Liver (tissue), 9 donors: ENCODE results near the gene NUDT5. TPM values are rescaled to one million over a fixed set of nuclear protein-coding genes. Genes with fewer than 3 reads are reported as not detected.

ENCODE experiments used
- DNase-seq: peaks from one replicate; pipeline ENCODE4 v3.0.0-alpha.2; 2017; ENCODE audit warnings: low spot score
- H3K27ac ChIP-seq, 2 donors: one replicate each; pipeline ENCODE4 v1.7.0; 2013; ENCODE audit warnings: inconsistent platforms in 2 of 2, low read length in 2 of 2, control low read depth in 1 of 2, low read depth in 1 of 2, mild to moderate bottlenecking in 1 of 2
- H3K27me3 ChIP-seq, 4 donors: one replicate each; pipeline versions ENCODE4 v1.6.1 to v1.7.0; 2013; ENCODE audit warnings: low read length in 3 of 4, inconsistent platforms in 1 of 4, mild to moderate bottlenecking in 1 of 4, moderate library complexity in 1 of 4; ENCODE audit not compliant: control insufficient read depth in 4 of 4, insufficient read depth in 4 of 4
- H3K36me3 ChIP-seq, 4 donors: one replicate each; pipeline versions ENCODE4 v1.6.1 to v1.7.0; 2013; ENCODE audit warnings: low read length in 3 of 4, mild to moderate bottlenecking in 3 of 4, low read depth in 1 of 4, moderate library complexity in 1 of 4; ENCODE audit not compliant: control insufficient read depth in 4 of 4, insufficient read depth in 3 of 4
- H3K4me1 ChIP-seq, 4 donors: one replicate each; pipeline versions ENCODE4 v1.6.1 to v1.7.0; 2013; ENCODE audit warnings: low read length in 3 of 4, mild to moderate bottlenecking in 3 of 4, moderate library complexity in 1 of 4; ENCODE audit not compliant: control insufficient read depth in 4 of 4, insufficient read depth in 4 of 4
- H3K4me3 ChIP-seq, 3 donors: one replicate each; pipeline versions ENCODE4 v1.6.1 to v1.7.0; 2013; ENCODE audit warnings: low read length in 3 of 3, control low read depth in 1 of 3, low read depth in 1 of 3, mild to moderate bottlenecking in 1 of 3
- H3K9ac ChIP-seq, 2 donors: one replicate each; pipeline ENCODE4 v1.7.0; 2013; ENCODE audit warnings: low read length in 2 of 2, mild to moderate bottlenecking in 2 of 2, moderate library complexity in 2 of 2, control low read depth in 1 of 2, low read depth in 1 of 2
- H3K9me3 ChIP-seq, 4 donors: one replicate each; pipeline versions ENCODE4 v1.6.1 to v1.7.0; 2013; ENCODE audit warnings: low read length in 3 of 4; ENCODE audit not compliant: control insufficient read depth in 4 of 4
- EGR1 ChIP-seq, 2 donors: IDR thresholded peaks; 2 replicates each; pipeline ENCODE4 v1.6.1; 2016 to 2018; ENCODE audit warnings: antibody characterized with exemption in 2 of 2, low read depth in 2 of 2
- FOXA1 ChIP-seq: IDR thresholded peaks from 2 replicates; pipeline ENCODE4 v1.6.1; 2016; ENCODE audit warnings: antibody characterized with exemption
- FOXA2 ChIP-seq: IDR thresholded peaks from 2 replicates; pipeline ENCODE4 v1.6.1; 2016; ENCODE audit warnings: antibody characterized with exemption
- GABPA ChIP-seq, 2 donors: IDR thresholded peaks in 1 of 2; conservative IDR thresholded peaks in 1 of 2; 2 replicates each; pipeline ENCODE4 v1.6.1; 2016; ENCODE audit warnings: antibody characterized with exemption in 2 of 2, mild to moderate bottlenecking in 1 of 2, moderate library complexity in 1 of 2
- HNF4A ChIP-seq, 2 donors: conservative IDR thresholded peaks; 2 replicates each; pipeline ENCODE4 v1.6.1; 2016; ENCODE audit warnings: antibody characterized with exemption in 2 of 2, mild to moderate bottlenecking in 2 of 2
- HNF4G ChIP-seq: IDR thresholded peaks from 2 replicates; pipeline ENCODE4 v1.6.1; 2016; ENCODE audit warnings: antibody characterized with exemption
- JUND ChIP-seq, 2 donors: IDR thresholded peaks; 2 replicates each; pipeline ENCODE4 v1.6.1; 2016; ENCODE audit warnings: antibody characterized with exemption in 2 of 2
- NR2F2 ChIP-seq: IDR thresholded peaks from 2 replicates; pipeline ENCODE4 v1.6.1; 2016; ENCODE audit warnings: antibody characterized with exemption
- RAD21 ChIP-seq, 2 donors: IDR thresholded peaks; 2 replicates each; pipeline ENCODE4 v1.6.1; 2016; ENCODE audit warnings: antibody characterized with exemption in 2 of 2, mild to moderate bottlenecking in 2 of 2
- RXRA ChIP-seq, 2 donors: IDR thresholded peaks; 2 replicates each; pipeline ENCODE4 v1.6.1; 2017 to 2018; ENCODE audit warnings: antibody characterized with exemption in 2 of 2, mild to moderate bottlenecking in 1 of 2
- SP1 ChIP-seq: IDR thresholded peaks from 2 replicates; pipeline ENCODE4 v1.6.1; 2018; ENCODE audit warnings: antibody characterized with exemption, mild to moderate bottlenecking
- TAF1 ChIP-seq: conservative IDR thresholded peaks from 2 replicates; pipeline ENCODE4 v1.6.1; 2016; ENCODE audit warnings: antibody characterized with exemption, mild to moderate bottlenecking
- YY1 ChIP-seq: IDR thresholded peaks from 2 replicates; pipeline ENCODE4 v1.6.1; 2016; ENCODE audit warnings: antibody characterized with exemption, mild to moderate bottlenecking
- WGBS: extraction: QIAGEN DNeasy Blood & Tissue Kit; methylation state at CpG from one replicate; pipeline ENCODE4 v1.1.7; 2013; 5-methylcytosine and 5-hydroxymethylcytosine counted together
- polyA plus RNA-seq, 2 donors: library from polyadenylated mRNA; stranded (reverse) in 1 of 2; unstranded in 1 of 2; fragments of 200-250 nt in 1 of 2; fragments of >200 nt in 1 of 2; fragmentation: Nextera tagmentation in 1 of 2; extraction: Ambion mirVana in 1 of 2; gene quantifications; one replicate each; pipeline versions ENCODE4 v1.2.1 to v1.2.3, GENCODE V29; 2013 to 2015
- total RNA-seq, 2 donors: library from RNA; depleted of rRNA; stranded (reverse); fragments of >200 nt; gene quantifications; one replicate each; pipeline ENCODE4 v1.2.3, GENCODE V29; 2014
- TF ChIP-seq, protein P1 (sequence below): IDR thresholded peaks from 2 replicates; pipeline ENCODE4 v1.6.1; 2016; ENCODE audit warnings: antibody characterized with exemption
- TF ChIP-seq, protein P2 (sequence below): fragments of 150-350 bp; IDR thresholded peaks from 2 replicates; pipeline ENCODE4 v1.5.1; 2017; ENCODE audit warnings: improper control_type of control experiment, low read depth, low read length; ENCODE audit not compliant: missing input control
- TF ChIP-seq, protein P3 (sequence below): IDR thresholded peaks from 2 replicates; pipeline ENCODE4 v1.6.1; 2016; ENCODE audit warnings: antibody characterized with exemption
- TF ChIP-seq, protein P4 (sequence below): IDR thresholded peaks from 2 replicates; pipeline ENCODE4 v1.6.1; 2016; ENCODE audit warnings: antibody characterized with exemption
- TF ChIP-seq, protein P5 (sequence below): IDR thresholded peaks from 2 replicates; pipeline ENCODE4 v1.6.1; 2016; ENCODE audit warnings: antibody characterized with exemption, mild to moderate bottlenecking
- donor health status: healthy.
- donor health status: healthy.
- donor health status: healthy.
- donor health status: healthy.
- donor health status: healthy.

The NUDT5 gene
- total RNA-seq (10 to 100 TPM; 21.9 to 44.3 TPM), polyA plus RNA-seq (100 to 1,000 TPM in 1 of 2 donors, 10 to 100 TPM in 1; 54.3 to 115 TPM)

DNA sequence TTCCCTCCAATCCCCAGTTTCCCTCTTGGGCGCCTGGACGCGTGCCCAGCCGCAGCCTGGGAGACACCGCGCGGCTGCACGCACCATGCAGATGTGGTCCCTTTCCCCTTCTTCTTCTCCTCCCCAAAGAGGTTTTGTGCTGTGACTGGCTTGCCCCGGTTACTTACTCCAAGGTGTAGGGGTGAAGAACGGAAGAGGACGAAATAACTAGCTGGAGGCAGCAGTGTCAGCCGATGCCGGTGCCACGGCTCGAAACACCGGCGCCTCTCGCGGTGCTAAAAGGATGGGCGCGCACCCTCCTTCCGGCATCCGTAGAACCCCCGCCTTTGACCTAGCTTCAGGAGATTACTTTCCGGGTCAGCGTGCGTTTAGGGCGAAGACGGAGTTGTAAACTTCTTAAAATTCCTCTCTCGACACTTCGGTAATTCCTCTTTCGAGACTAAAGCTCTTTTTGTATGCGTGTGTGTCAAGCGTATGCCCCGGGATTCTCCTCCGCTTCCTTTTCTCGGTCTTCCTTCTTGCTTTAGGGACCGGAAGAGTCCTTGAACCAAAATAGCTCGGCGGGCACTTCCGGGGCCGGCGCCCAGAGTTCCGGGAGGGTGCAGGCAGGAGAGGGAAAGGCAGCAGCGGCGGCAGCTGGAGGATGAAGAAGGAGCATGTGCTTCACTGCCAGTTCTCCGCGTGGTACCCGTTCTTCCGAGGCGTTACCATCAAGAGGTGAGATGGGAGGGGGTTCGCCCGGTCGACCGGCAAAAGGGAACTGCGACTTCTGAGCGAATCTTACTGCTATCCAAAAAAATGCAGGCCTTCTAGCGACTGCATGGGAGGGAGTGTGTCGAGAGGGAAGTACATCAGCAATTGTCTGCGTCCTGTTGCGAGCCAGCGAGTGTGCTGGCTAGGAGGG lies at the start of gene NUDT5, which contains the start of gene CDC123:
NUDT5 (minus strand) TSS at position 289 of the 904 bp plus-strand sequence. CDS start 9,600 bp downstream, outside the sequence.
CDC123 (plus strand) TSS at position 586 of the 904 bp plus-strand sequence; CDS start at position 644, 58 bp downstream.
- peaks cover 5 to 47% (median 38%) of the 10 kb centered on the region in 4 donors for H3K4me1 ChIP-seq
- peak; percentile 86 for DNase-seq
- peak within 1 kb of the TSS; percentile 69 to 96 for H3K9ac ChIP-seq
- WGBS = under 1% methylated on average over 62 of the region's 62 CpGs
- peaks cover 1 to 7% (median 4%) of the 10 kb centered on the region in 4 donors for H3K36me3 ChIP-seq
- no peaks in the 10 kb centered on the region for H3K27me3 ChIP-seq
- H3K27ac ChIP-seq = peak within 1 kb of the TSS; percentile 86 to 91
- H3K4me3 ChIP-seq = peak within 1 kb of the TSS; percentile 78 to 99 (median 85)
- TF ChIP-seq RXRA (IDR thresholded peaks at IDR 0.05) = peak; percentile 69 to 82
- TF ChIP-seq RAD21 (IDR thresholded peaks at IDR 0.05) = peak; percentile 37 to 54
- TF ChIP-seq GABPA (IDR thresholded peaks at IDR 0.05 in 1 of 2, conservative IDR thresholded peaks at IDR 0.05 in 1 of 2) = peak; percentile 92 to 97
- no peak for TF ChIP-seq HNF4G
- peak in 1 of 2 donors; percentile 48 for TF ChIP-seq JUND (IDR thresholded peaks at IDR 0.05)
- peak; percentile 36 for TF ChIP-seq TAF1
- peak; percentile 99 for TF ChIP-seq NR2F2
- peak; percentile 48 to 63 for TF ChIP-seq HNF4A (conservative IDR thresholded peaks at IDR 0.05)
- TF ChIP-seq YY1 = peak; percentile 83
- TF ChIP-seq, protein P1, sequence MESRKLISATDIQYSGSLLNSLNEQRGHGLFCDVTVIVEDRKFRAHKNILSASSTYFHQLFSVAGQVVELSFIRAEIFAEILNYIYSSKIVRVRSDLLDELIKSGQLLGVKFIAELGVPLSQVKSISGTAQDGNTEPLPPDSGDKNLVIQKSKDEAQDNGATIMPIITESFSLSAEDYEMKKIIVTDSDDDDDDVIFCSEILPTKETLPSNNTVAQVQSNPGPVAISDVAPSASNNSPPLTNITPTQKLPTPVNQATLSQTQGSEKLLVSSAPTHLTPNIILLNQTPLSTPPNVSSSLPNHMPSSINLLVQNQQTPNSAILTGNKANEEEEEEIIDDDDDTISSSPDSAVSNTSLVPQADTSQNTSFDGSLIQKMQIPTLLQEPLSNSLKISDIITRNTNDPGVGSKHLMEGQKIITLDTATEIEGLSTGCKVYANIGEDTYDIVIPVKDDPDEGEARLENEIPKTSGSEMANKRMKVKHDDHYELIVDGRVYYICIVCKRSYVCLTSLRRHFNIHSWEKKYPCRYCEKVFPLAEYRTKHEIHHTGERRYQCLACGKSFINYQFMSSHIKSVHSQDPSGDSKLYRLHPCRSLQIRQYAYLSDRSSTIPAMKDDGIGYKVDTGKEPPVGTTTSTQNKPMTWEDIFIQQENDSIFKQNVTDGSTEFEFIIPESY = peak; percentile 98
- TF ChIP-seq FOXA2 = no peak
- TF ChIP-seq, protein P2, sequence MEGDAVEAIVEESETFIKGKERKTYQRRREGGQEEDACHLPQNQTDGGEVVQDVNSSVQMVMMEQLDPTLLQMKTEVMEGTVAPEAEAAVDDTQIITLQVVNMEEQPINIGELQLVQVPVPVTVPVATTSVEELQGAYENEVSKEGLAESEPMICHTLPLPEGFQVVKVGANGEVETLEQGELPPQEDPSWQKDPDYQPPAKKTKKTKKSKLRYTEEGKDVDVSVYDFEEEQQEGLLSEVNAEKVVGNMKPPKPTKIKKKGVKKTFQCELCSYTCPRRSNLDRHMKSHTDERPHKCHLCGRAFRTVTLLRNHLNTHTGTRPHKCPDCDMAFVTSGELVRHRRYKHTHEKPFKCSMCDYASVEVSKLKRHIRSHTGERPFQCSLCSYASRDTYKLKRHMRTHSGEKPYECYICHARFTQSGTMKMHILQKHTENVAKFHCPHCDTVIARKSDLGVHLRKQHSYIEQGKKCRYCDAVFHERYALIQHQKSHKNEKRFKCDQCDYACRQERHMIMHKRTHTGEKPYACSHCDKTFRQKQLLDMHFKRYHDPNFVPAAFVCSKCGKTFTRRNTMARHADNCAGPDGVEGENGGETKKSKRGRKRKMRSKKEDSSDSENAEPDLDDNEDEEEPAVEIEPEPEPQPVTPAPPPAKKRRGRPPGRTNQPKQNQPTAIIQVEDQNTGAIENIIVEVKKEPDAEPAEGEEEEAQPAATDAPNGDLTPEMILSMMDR = no peak
- TF ChIP-seq, protein P3, sequence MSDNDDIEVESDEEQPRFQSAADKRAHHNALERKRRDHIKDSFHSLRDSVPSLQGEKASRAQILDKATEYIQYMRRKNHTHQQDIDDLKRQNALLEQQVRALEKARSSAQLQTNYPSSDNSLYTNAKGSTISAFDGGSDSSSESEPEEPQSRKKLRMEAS = peak; percentile 84
- no peak for TF ChIP-seq EGR1 (IDR thresholded peaks at IDR 0.05; ENCODE audit: low read depth in 2 of 2)
- TF ChIP-seq SP1 = peak; percentile 43
- TF ChIP-seq, protein P4, sequence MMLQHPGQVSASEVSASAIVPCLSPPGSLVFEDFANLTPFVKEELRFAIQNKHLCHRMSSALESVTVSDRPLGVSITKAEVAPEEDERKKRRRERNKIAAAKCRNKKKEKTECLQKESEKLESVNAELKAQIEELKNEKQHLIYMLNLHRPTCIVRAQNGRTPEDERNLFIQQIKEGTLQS = peak; percentile 14
- TF ChIP-seq FOXA1 = no peak
- TF ChIP-seq, protein P5, sequence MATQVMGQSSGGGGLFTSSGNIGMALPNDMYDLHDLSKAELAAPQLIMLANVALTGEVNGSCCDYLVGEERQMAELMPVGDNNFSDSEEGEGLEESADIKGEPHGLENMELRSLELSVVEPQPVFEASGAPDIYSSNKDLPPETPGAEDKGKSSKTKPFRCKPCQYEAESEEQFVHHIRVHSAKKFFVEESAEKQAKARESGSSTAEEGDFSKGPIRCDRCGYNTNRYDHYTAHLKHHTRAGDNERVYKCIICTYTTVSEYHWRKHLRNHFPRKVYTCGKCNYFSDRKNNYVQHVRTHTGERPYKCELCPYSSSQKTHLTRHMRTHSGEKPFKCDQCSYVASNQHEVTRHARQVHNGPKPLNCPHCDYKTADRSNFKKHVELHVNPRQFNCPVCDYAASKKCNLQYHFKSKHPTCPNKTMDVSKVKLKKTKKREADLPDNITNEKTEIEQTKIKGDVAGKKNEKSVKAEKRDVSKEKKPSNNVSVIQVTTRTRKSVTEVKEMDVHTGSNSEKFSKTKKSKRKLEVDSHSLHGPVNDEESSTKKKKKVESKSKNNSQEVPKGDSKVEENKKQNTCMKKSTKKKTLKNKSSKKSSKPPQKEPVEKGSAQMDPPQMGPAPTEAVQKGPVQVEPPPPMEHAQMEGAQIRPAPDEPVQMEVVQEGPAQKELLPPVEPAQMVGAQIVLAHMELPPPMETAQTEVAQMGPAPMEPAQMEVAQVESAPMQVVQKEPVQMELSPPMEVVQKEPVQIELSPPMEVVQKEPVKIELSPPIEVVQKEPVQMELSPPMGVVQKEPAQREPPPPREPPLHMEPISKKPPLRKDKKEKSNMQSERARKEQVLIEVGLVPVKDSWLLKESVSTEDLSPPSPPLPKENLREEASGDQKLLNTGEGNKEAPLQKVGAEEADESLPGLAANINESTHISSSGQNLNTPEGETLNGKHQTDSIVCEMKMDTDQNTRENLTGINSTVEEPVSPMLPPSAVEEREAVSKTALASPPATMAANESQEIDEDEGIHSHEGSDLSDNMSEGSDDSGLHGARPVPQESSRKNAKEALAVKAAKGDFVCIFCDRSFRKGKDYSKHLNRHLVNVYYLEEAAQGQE = no peak
- H3K9me3 ChIP-seq = no peaks in the 10 kb centered on the region
